ENCODE data around the gene ELF1.

- no peak for TF ChIP-seq CTCF (IDR thresholded peaks at IDR 0.05)
- TF ChIP-seq POLR2A (IDR thresholded peaks at IDR 0.05; ENCODE audit: low read length): no peak
- TF ChIP-seq CHD4 (IDR thresholded peaks at IDR 0.05; ENCODE audit: borderline replicate concordance): no peak
- TF ChIP-seq SMC3 (IDR thresholded peaks at IDR 0.05): no peak
- TF ChIP-seq MAX (IDR thresholded peaks at IDR 0.05): no peak
- no peak for TF ChIP-seq E2F6 (IDR thresholded peaks at IDR 0.05; ENCODE audit: borderline replicate concordance, low read depth)
- TF ChIP-seq JUN (IDR thresholded peaks at IDR 0.05): no peak
Measured at GRCh38 chr13:41034881-41035280, 15.8 kb upstream of the ELF1 start.
